NB4 (cell line): ENCODE results near the gene BBS9.

Experiments
- CTCF ChIP-seq: IDR thresholded peaks from one replicate; pipeline ENCODE4 v1.5.1; 2012; ENCODE audit warnings: low read depth, low read length
- MAX ChIP-seq: IDR thresholded peaks from 2 replicates; pipeline ENCODE4 v1.6.1; 2011; ENCODE audit warnings: low read depth, low read length
- POLR2A ChIP-seq: IDR thresholded peaks from 2 replicates; pipeline ENCODE4 v1.6.1; 2011; ENCODE audit warnings: mild to moderate bottlenecking; ENCODE audit not compliant: insufficient read length; ENCODE audit errors: extremely low read depth

GRCh38 chr7:33632840-33633525 lies 503.6 kb downstream of the BBS9 start:
- no peak for TF ChIP-seq MAX
- no peak for TF ChIP-seq CTCF
- TF ChIP-seq POLR2A: no peak
